HG02870 (cell line): ENCODE results near the gene SIGLEC11.
"Not testable (repeated sequence)": the region's sequence is repeated elsewhere in the genome, so short reads cannot be mapped to it uniquely, and the experiment has no call there.

ENCODE experiments used
- ATAC-seq: cut with Tn5 transposase; IDR thresholded peaks from one replicate; pipeline ENCODE4 v1.9.1; 2021; ENCODE audit warnings: mild to moderate bottlenecking, moderate library complexity; ENCODE audit not compliant: unreplicated experiment

Gene SIGLEC11

DNA sequence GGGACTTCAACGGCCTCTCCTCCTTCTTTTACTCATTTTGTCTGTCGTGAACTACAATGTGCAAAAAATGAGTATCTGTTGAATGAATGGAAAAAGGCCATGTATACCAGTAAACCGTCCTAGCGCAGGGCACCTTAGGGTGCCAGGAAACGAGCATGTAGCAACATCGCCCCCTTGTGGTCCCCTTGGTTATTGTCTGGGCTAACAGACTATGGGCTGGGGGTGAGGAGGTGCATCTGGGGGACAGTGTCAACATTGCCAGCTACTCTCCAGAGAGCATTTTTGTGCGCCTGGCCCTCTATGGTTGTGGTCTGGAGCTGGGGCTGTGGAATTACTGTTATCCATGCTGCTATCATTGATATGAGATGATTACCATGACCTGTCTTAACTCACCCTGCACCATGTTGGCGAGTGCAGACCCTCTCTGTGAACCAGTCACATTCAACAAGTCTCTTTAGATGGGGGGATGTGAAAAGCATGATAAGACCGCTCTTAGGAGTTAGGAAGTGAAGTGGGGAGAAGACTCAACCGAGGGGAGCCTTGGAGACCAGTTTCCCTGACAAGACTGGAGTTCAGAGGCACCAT, 22.8 kb upstream of the SIGLEC11 start:
- no peak for ATAC-seq

DNA sequence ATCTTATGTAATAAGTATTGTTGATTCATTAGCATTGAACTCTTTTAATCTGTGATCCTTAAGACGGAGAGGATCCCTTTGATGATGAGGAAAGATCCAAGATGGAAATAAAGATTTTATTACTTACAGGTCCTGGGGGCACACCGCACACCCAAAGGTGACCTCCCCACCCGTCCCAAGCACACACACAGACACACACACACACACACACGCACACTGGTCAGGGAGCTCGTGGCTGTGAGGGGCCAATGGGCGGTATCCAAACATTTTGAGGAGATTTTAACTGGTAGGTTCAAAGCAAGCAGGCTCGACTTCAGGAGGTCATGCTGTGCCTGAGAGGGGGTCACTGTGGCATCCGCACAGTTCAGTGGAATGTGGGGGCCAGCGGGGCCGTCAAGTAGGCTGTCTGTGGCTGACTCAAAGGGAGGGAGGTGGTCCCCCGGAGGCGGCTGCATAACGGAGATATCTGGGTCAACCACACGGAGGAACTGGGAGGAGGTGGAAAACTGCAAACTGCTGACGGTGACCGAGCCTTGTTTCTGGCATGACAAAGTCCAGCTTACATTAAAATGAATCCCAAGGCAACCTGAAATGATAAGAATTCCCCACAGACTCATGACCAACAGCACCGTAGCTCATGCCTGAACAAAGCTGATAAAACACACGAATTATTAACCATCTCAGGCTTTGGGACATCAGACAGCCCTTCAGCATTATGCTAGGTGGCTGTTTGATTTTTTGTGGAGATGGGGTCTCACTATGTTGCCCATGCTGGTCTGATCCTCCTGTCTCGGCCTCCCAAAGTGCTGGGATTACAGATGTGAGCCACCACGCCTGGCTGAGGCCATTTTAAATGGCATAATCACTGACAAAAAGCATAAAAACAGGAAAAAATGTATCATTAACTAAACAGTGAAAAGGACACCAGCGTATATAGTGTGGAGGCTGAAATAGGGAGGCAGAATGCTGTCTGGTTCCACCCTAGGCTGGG, 20.9 kb upstream of the SIGLEC11 start:
- no peak for ATAC-seq

DNA sequence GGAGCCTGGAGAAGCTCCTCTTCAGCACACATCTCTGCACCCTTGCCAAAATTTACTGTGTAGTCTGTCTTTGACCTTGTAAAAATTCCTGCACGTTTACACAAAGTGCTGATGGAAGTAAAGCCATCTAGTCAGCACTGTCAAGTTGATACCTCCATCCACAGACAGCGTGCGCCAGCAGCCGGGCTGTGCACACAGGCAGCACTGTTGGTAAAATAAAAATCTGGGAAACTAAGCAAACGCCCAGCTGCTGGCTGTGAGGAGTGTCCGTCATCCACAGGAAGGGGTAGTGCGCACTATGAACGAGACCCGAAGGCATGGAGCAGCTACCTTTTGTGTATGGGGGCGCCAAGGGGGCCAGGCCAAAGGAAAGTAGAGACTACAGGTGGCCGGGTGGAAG, 17.4 kb upstream of the SIGLEC11 start:
- no peak for ATAC-seq

DNA sequence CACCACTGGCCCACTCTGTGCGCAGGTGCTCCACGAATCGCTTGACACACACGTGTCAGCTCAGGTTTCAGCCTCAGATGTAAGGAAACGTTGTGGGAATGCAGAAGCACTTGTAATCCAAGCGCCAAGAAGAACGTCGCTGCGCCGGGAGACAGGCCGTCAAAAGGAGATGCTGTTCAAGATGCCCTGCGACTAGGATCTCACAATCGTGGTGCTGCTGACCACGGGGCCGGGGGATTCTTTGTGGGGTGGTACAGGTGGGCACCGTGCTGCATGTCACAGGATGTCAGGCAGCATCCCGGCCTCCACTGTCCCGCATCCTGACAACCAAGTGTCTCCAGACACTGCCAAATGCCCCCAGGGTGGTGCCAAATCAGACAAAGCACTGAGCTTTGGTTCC, 16.9 kb upstream of the SIGLEC11 start:
- no peak for ATAC-seq

DNA sequence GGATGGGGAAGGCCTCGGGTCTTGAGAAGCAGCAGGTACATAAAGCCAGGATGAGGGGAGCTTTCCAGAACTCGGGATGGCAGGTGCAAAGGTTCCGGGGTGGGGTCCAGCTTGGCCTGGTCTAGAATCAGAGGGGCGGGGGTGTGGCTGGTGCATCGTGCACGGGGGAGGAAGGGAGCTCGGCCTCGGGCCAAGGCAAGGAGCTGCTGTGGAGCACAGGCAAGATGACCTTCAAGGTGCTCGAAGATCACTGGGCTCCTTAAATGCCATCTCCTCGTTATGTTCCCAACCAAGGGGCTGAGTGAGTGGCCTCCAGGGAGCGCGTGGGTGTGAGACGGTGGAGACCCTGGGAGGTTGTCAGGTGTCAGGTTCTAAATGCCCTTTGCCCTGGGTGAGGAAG, 16.1 kb upstream of the SIGLEC11 start:
- ATAC-seq, result no peak

DNA sequence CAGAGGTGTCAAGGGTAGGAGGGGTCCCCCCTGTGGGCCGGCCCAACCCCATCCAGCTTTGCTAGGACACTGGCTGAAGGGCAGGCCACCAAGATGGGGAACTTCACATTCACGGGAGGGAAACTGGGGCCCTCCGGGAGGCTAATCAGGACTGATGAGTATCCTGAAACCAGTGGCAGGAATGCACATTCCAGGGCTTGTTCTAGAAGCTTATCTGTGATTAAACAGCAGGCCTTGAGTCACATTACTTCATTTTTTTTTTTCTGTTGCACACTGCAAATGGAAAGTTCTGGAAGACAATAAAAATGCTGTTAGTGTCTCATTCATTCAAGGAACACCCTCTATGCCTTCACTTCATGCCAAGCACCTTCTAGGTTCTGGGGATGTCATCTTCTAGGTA, 15.5 kb upstream of the SIGLEC11 start:
- no peak for ATAC-seq

DNA sequence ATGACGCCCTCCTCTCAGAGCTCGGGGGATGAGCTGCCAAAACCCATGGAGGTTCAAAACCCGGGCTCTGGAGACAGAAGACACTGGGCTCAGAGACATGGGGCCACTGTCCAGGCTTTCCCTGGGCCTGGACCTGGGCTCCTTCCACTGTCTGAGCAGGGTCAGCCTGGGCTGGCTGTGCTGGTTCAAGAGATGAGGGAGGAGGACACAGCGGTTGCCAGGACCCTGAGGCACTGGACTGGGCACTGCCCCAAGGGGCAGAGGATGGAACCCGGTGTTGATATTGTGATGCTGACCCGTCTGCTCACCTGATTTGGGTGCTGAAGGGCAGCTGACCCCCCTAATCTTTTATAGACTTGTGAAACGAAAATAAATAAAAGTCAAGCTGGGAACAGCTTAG, 14.1 kb upstream of the SIGLEC11 start:
- ATAC-seq, result no peak

DNA sequence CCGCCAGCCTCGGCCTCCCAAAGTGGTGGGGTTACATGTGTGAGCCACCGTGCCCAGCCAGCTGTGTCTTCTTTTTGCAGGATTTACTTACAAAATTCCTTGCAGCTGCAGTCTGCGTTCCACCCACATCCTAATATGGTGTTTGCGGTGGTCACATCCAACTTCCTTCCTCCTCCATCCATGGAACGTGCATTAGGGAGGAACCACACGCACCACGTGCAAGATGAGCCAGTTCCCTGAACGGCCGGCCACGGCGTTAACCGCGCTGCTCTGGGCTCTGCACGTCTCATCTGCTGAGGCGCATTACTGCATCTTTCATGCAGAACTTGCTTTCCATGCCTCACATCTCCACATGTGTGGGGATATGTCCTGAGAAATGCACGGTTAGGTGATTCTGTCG, 13.0 kb upstream of the SIGLEC11 start:
- no peak for ATAC-seq

DNA sequence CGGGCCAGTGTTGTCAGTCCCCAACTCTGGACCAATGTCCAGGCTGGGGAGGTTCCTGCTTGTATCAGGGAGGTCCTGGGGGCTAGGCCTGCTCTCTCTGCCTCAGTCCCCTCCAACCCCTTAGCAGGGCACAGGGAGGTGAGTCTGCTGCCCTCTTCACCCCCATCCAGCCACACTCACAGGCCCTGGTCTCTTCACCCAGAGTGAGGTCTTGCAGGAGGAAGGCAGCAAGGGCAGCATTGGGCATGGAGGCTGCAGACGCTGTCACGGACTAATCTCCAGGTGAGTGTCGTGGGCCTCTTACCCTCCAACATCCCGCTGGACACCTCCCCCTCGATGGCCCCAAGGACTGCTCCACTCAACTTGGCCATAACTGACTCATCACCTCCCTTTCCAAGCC, 11.9 kb upstream of the SIGLEC11 start:
- no peak for ATAC-seq

DNA sequence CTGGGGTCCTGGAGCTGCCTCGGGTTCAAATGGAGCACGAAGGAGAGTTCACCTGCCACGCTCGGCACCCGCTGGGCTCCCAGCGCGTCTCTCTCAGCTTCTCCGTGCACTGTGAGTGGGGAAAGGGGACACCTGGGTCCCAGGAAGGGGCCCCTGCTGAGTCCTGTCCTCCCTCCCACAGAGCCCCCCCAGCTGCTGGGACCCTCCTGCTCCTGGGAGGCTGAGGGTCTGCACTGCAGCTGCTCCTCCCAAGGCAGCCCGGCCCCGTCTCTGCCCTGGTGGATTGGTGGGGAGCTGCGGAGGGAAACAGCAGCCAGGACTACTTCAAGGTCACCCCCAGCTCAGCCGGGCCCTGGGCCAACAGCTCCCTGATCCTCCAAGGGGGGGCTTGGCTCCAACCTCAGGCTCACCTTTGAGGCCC, 11.0 kb upstream of the SIGLEC11 start:
- ATAC-seq, result no peak

DNA sequence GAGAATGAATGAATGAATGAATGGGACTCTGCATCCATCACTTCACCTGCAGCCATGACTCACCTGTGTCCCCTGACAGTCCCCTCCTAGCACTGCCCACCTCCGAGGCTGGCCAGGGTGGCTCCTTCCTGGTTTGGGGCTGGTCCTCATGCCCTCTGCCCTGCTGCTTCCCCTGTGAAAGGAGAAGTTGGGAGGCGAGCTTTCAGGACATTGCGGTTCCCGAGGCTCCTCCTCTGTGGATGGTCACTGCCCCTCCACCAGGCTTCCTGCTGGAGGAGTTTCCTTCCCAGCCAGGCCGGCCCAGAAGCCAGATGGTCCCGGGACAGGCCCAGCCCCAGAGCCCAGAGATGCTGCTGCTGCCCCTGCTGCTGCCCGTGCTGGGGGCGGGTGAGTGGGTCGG, 8.4 kb upstream of the SIGLEC11 start:
- ATAC-seq, result not testable (repeated sequence)

DNA sequence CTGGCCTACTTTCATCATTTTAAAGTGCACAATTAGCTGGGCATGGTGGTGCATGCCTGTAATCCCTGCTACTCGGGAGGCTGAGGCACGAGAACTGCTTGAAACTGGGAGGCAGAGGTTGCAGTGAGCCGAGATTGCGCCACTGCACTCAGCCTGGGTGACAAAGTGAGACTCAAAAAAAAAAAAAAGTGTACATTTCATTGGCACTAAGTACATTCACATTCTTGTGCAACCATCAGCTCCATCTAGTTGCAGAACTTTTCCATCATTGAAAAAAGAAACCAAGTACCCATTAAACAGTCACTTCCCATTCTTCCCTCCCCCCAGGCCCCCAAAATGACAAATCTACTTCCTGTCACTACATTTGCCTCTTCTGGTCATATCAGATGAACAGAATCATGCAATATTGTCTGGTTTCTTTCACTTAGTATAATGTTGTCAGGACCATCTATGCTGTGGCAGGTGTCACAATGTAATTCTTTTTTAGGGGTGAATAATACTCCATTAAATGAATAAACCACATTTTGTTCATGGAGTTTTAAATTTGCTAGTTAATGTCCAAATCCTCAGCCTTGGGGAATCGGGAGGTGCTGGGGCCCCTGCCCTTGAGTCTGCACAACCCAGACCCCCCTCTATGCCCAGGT, 7.4 kb upstream of the SIGLEC11 start:
- ATAC-seq, result no peak

DNA sequence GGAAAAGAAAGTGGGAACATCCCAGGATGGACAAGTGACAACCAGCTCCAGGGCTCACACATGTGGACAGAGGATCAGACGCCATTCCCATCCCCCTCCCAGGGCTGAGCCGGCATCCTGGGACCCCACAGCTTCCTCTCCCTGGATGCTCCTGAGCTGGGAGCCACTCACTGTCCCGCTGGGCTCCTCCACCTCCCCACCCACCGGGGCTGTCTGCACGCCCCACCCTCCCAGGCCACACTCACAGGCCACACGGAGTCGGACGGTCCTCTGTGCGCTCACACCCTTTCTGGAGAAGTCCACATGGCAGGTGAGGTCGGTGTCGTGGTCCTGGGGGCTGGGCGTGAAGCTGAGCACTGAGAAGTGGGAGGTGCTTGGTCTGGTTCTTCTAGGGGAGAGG, 1.1 kb downstream of the SIGLEC11 start:
- ATAC-seq, result not testable (repeated sequence)

DNA sequence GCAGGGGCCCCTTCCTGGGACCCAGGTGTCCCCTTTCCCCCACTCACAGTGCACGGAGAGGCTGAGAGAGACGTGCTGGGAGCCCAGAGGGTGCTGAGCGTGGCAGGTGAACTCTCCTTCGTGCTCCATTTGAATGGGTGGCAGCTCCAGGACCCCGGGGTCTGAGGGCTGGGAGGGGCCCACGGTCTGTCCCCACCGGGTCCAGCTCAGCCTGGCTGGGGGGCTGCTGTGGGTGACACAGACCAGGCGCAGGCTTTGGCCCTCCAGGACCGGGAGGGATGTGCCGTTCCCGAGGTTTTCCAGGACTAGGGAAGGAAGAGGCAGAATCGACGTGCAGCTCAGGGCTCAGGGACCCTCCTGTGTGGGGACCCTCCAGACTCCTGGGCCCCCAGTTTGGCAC, 2.4 kb downstream of the SIGLEC11 start:
- not testable (repeated sequence) for ATAC-seq

DNA sequence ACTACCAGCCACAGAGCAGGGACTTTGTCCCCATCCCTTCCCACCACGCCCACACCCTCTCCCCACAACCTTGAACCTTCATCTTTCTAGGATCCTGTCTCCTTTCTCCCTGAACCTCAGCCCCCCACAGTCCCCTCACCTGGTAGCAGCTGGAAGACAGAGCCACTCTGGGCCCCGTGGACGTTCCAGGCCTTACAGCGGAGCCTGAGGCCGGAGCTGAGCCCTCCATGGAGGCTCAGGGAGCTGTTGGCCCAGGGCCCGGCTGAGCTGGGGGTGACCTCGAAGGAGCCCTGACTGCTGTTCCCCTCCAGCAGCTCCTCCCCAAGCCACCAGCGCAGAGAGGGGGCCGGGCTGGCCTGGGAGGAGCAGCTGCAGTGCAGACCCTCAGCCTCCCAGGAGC, 2.8 kb downstream of the SIGLEC11 start:
- ATAC-seq, result not testable (repeated sequence)

DNA sequence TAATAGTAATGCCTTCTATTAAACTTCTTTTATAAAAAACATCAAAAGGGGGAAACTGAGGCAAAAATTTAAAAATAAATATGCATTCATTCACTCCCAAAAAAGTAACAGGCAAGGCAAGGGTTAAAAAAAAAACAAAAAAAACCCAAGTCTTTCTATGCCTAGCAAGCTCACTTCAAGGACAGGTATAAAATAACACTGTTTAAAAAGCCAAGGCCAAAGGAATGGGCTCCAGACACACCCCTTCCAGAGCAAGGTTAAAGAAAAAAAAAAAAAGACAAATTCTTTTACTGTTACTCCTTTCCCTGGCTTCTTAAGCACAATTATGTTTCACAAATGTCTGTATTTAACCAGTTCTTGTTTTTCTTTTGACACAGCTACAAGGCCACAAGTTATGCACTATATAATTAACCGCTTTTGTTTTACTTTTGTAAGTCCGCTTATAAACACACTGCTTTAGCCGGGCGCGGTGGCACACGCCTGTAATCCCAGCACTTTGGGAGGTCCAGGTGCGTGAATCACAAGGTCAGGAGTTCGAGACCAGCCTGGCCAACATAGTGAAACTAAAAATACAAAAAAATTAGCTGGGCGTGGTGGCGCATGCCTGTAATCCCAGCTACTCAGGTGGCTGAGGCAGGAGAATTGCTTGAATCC, 3.6 kb downstream of the SIGLEC11 start:
- ATAC-seq, result no peak

DNA sequence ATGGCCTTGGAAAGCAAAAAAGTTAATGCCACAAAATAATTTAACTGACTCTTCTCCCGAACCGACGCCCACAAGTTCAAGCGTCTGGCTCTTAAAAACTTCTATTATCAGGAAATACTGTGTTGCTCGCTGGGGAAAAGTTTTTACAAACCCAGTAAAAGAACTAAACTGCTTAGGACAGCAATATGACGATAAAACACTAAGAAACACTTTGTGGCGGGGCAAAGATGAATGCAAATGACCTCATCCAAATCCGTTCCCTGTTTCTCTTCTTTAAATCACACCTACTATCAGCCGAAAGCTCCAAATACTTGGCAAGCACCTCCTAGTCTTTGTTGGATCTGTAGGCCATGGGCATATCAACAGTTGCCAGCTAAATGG, 4.9 kb downstream of the SIGLEC11 start:
- ATAC-seq, result no peak

DNA sequence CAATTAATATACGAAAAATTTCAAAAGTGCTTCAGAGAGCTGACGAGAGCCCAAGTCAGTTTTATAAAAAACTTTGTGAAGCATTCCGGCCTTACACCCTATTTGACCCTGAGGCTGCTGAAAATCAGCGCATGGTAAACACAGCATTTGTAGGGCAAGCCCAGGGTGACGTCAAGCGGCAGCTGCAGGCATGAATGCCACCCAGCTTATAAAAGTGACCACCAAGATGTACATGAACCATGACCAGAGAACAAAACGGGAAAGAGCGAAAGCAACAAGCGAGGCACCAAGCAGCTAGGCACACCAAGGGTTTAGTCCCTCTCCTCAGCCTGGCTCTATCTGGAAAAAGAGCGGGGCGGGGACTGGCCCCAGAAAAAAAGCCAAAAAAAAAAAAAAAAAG, 6.0 kb downstream of the SIGLEC11 start:
- ATAC-seq, result no peak

DNA sequence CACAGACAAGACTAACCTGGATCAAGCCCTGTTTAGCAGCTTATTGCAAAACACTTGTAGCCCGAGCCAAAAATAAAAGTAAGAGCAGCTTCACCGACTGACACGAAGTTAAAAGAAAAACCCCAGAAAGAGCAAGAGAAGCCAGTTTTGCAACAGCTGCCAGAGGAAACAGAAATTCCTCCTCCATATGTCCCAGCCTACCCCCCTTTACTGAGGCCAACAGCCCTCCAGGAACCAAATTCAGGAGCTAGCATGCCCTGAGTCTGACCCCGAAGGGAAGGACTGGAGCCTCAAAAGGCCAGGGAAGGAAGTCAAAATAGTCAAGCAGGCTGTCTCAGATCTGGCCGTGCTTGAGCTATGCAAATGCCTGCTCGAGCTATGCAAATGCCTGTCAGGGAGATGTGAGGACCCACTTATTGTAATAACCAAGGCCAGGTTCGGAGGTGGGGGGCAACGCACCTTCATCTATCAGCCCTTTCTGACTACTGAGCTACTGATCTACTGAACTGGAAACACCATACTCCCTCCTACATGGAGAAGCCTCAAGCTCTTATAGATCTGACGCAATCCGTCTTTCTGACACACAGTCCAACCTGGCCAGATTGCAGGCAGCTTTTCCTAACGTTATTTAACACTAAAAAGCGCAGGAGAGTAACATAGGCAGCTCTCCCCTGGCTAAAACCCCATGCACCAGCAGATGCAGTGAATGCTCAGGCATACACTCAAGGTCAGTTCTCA, 6.7 kb downstream of the SIGLEC11 start:
- ATAC-seq, result no peak

DNA sequence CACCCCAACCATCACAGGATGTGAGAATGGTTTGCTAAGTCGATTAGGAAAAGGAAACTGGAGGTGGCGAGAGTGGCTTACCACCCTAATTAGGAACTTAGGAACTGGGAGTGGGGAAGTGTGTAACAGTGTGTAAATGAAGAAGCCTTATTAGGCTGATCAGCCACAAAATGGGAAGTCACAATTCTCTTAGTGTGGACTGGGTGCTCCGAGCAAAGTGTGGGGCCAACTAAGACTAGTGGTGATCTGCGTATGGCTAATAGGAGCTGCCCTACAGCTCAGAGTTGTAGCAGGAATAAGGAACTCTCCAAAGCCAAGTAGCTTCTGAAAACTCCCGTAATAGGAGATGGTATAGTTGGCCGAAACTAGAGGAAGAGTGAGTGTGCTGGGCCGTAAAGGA, 7.6 kb downstream of the SIGLEC11 start:
- no peak for ATAC-seq

DNA sequence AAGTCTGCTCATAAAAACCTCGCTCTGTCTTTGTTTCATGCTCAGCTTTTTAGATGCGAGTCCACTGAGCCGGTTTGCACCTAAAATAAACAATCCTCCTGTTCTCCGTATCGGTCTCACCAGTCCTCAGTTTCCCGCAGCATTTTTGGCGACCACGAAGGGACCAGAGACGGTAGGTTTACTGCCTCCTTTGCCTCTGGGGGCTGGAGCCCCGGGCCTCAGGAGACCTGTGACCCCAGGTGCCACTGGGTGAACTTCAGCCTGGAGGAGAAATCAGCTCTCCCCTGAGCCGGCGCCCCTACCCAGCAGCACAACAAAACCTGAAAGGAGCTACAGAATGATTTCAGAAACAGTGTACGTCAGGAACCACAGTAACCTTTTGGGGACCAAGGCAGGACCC, 8.1 kb downstream of the SIGLEC11 start:
- ATAC-seq, result no peak
